ENCODE results near the gene CTBP2. TPM values are rescaled to one million over a fixed set of nuclear protein-coding genes. Genes with fewer than 3 reads are reported as not detected.
A peak's percentile ranks its signal among the peaks of the same experiment; 100 is the strongest.

The CTBP2 gene
- total RNA-seq, 1 donor: 74.3 TPM

DNA sequence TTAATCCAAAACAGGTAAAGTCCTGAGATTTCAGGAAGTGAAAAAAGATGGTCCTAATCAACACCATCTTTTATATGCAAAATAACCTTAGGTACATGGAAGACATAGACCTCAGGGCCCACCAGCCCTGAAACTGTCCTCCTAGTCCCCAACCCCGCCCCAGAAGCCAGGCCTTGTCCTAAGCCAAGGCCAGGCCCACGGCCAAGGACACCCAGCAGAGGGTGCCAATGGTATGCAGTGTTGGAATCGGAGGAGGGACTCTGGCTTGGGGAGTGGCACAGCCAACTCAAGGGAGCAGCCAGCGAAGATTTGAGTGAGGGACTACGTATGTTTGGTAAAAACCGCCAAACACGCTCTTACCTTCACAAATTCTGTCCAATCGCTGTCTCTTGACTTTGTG is 121.7 kb downstream of the CTBP2 start:
- TF ChIP-seq, protein P1, sequence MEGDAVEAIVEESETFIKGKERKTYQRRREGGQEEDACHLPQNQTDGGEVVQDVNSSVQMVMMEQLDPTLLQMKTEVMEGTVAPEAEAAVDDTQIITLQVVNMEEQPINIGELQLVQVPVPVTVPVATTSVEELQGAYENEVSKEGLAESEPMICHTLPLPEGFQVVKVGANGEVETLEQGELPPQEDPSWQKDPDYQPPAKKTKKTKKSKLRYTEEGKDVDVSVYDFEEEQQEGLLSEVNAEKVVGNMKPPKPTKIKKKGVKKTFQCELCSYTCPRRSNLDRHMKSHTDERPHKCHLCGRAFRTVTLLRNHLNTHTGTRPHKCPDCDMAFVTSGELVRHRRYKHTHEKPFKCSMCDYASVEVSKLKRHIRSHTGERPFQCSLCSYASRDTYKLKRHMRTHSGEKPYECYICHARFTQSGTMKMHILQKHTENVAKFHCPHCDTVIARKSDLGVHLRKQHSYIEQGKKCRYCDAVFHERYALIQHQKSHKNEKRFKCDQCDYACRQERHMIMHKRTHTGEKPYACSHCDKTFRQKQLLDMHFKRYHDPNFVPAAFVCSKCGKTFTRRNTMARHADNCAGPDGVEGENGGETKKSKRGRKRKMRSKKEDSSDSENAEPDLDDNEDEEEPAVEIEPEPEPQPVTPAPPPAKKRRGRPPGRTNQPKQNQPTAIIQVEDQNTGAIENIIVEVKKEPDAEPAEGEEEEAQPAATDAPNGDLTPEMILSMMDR (IDR thresholded peaks at IDR 0.05; ENCODE audit: insufficient read depth, low read depth, low read length): peak; percentile 22
- DNase-seq (ENCODE audit: low read depth): no peak
- no peak overlapping the region for H3K4me3 ChIP-seq (ENCODE audit: low read depth, low read length)

DNA sequence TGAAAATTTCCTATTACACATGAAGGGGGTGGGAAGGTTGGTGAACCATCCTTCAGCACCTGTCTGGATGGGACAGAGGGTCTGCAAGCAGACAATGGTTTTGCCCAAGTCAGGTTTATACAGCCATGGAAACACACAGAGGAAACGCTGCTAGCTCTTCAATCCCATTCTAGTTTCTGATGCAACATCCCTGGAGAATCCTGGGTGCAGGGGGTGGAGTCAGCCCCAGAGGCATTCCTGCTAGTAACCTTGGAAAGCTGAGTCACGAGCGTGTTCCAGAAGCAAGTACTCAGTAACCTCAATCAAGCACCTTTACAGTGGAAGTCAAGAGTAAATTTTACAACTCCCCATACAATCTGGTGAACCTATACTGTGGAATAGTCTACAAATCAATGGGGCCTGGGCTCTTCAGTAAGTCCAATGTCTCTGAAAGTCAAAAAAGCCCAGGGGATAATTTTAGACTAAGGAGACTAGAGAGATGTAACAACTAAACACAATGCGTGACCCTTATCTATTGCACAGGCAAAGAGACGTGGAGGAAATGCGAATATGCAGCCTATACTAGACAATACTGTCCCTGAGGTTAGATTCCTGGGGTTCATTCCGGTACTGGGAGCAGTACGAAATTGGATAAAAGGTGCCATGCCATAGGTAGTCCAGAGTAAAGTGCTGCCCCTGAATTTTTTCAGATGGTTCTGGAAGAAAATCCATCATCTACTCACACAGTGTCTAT is 123.1 kb downstream of the CTBP2 start:
- DNase-seq (ENCODE audit: low read depth): peak; percentile 93
- no peak overlapping the region for H3K4me3 ChIP-seq (ENCODE audit: low read depth, low read length)
- TF ChIP-seq, protein P1 (IDR thresholded peaks at IDR 0.05; ENCODE audit: insufficient read depth, low read depth, low read length): no peak

DNA sequence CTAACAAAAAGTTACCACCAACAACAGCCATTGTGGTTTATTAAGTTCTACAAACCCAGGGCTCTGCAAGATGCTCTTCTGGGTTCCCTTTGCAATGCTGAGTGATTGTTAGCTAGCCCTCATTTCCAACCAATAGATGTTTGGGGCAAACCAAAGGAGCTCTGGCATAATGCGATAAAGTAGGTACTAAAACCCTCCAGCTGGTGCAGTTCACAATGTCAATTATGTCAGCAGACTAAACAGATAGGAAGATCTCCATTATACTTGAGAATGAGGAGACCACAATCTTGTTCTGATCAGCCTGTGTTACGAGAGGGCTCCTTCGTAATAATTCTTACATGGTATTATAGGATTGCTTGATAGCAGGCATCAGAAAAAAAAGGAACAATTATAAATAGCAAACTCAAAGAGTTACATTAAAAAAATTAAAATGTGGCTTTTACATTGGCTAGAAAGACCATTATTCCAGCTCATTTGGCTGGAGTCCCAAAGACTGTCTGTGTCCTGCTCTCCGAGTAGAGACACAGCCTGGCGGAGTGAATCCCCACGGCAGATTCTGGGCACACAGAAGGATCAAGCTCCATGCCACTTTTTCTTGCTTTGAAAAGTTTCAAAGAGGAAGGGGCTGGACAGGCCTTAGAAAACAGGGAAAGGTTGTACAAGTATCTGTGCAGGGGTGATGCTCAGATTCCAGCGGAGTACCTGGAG is 124.6 kb downstream of the CTBP2 start:
- H3K4me3 ChIP-seq (ENCODE audit: low read depth, low read length): peak overlapping the region; percentile 36
- no peak for DNase-seq (ENCODE audit: low read depth)
- TF ChIP-seq, protein P1 (IDR thresholded peaks at IDR 0.05; ENCODE audit: insufficient read depth, low read depth, low read length): no peak

DNA sequence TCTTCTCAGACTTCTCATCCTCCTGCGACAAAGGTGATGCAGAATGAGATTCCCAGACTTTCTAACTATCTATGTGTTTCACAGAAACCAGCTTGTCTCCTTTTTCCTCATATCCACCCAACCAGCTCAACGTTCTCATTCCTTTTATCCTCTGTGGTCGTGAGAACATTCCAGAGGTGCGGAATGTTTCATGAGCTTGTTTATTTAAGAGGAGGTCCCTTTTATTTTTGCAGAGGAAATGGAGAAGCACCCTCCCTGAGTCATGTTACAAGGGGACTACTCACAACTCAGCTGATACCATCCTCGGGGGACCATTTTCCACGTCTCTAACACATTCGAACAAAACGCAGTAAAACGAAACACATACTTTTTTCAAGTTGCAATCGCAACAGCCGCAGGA is 125.2 kb downstream of the CTBP2 start:
- peak overlapping the region; percentile 37 for H3K4me3 ChIP-seq (ENCODE audit: low read depth, low read length)
- DNase-seq (ENCODE audit: low read depth): peak; percentile 97
- TF ChIP-seq, protein P1 (IDR thresholded peaks at IDR 0.05; ENCODE audit: insufficient read depth, low read depth, low read length): no peak

DNA sequence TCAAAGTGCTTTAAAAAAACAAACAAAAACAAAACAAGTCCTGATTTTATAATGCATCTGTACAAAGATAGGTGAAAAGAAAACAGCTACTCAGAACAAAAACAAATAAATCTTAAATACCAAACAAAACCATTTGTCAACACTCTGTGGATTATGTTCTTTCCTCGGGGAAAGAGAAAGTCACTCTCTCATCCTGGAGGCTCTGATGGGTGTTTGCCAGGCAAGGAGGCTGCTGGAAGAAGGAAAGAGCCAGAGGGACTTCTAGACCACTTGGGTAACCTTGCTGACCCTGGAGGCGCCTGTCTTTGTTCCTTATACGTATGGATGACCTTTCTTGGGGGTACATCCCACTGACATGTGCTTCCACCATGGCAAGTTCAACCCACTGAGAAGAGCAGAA is 125.7 kb downstream of the CTBP2 start:
- DNase-seq (ENCODE audit: low read depth): peak; percentile 74
- H3K4me3 ChIP-seq (ENCODE audit: low read depth, low read length): peak overlapping the region; percentile 37
- TF ChIP-seq, protein P1 (IDR thresholded peaks at IDR 0.05; ENCODE audit: insufficient read depth, low read depth, low read length): no peak

DNA sequence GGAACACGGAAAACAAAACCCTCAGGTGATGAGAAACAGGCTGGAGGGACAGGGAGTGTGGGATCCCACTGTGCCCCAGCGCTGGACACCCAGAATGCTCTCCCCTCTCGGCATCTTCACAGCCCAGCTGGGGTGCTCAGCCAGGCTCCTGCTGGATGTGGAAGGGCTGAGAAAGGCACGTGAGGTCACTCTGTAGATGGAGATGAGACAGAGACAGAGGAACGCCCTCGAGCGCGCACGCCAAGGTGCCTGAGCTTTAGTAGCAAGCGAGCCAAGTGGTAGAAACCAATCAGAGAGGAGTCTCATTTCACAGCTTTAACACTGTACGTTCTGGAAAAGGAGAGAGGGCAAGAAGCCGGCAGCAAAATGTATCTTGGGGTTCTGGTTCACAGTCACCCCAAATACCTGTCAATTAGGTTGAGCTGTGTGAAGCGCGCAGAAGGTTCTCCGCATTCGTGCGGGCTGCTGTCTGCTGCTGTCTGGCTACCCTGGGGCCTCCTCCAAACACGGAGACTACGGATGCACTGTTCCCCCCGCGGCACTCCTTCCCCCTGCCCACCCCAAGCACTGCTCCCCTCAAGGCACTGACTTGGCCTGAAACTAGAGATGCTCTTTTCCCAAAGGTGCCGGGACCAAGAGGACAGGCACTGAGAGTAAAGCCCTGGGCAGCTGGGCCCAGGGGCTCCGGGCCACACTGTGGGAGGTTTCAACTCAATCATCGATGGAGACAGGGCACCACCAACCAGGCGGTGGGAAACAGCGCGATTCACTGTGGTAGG is 127.0 kb downstream of the CTBP2 start:
- no peak for DNase-seq (ENCODE audit: low read depth)
- TF ChIP-seq, protein P1 (IDR thresholded peaks at IDR 0.05; ENCODE audit: insufficient read depth, low read depth, low read length): no peak
- no peak overlapping the region for H3K4me3 ChIP-seq (ENCODE audit: low read depth, low read length)
